Endothelial cell of umbilical vein (primary cell): ENCODE data around the gene CAPNS1. TPM values are rescaled to one million over a fixed set of nuclear protein-coding genes. Genes with fewer than 3 reads are reported as not detected.

Experiments
- BruUV-seq: library from RNA; stranded (reverse); fragments of 400-500 nt; replicated peaks from 2 replicates; lab custom pipeline; 2021; lab: Mats Ljungman, UMichigan
- CTCF ChIA-PET: fragments of 300-600, 350-600 bp; sonication (Branson Sonifier 250); formaldehyde crosslinking; loops from one replicate; lab custom pipeline; 2021; ENCODE audit warnings: antibody characterized with exemption, inconsistent platforms; lab: Charles Lee
- POLR2A ChIA-PET: fragments of 300-600, 350-600 bp; sonication (Branson Sonifier 250); formaldehyde crosslinking; loops from one replicate; lab custom pipeline; 2021; ENCODE audit warnings: antibody characterized with exemption, inconsistent platforms; lab: Charles Lee
- DNase-seq: peaks from one replicate; pipeline ENCODE4 v3.0.0-alpha.2; 2011; ENCODE audit warnings: low read depth, low spot score
- FAIRE-seq: peaks from 2 replicates; lab custom pipeline; 2011; peaks lifted over from hg19 to GRCh38; lab: Jason Lieb, UNC
- H2AFZ ChIP-seq: 2 replicates; pipeline ENCODE4 v1.6.0; 2012; ENCODE audit warnings: low read depth, low read length, control low read depth, inconsistent platforms
- H3K27ac ChIP-seq: 2 replicates; pipeline ENCODE4 v1.5.1; 2011; ENCODE audit warnings: low read depth, mild to moderate bottlenecking, control low read depth, low read length, moderate library complexity; ENCODE audit not compliant: insufficient read depth
- H3K27me3 ChIP-seq, 2 experiments: 2 replicates each; pipeline versions ENCODE4 v1.6.0 to v1.6.1; 2011; ENCODE audit warnings: low read length in 2 of 2, mixed read lengths in 1 of 2; ENCODE audit not compliant: control insufficient read depth in 2 of 2, insufficient read depth in 2 of 2
- H3K36me3 ChIP-seq, 2 experiments: 2 replicates in 1 of 2; 3 replicates in 1 of 2; pipeline ENCODE4 v1.5.1; 2011; ENCODE audit warnings: low read length in 2 of 2, mild to moderate bottlenecking in 1 of 2, moderate library complexity in 1 of 2; ENCODE audit not compliant: control insufficient read depth in 2 of 2, insufficient read depth in 2 of 2; ENCODE audit errors: extremely low read depth in 1 of 2
- H3K4me1 ChIP-seq: 3 replicates; pipeline ENCODE4 v1.5.1; 2011; ENCODE audit warnings: mild to moderate bottlenecking, low read length; ENCODE audit not compliant: control insufficient read depth, insufficient read depth; ENCODE audit errors: extremely low read depth
- H3K4me2 ChIP-seq: 2 replicates; pipeline ENCODE4 v1.6.1; 2011; ENCODE audit warnings: low read length, control low read depth, mixed read lengths; ENCODE audit not compliant: insufficient read depth
- H3K4me3 ChIP-seq, 3 experiments: fragments of 200-600 bp in 1 of 3; sonication (generic), shearing (Covaris generic) in 1 of 3; replicated peaks in 1 of 3; 2 replicates each; pipeline ENCODE4 v1.5.1; 2011 to 2016; ENCODE audit warnings: control low read depth in 3 of 3, low read length in 3 of 3, mild to moderate bottlenecking in 2 of 3, inconsistent platforms in 1 of 3, low read depth in 1 of 3, moderate library complexity in 1 of 3; ENCODE audit not compliant: insufficient read depth in 1 of 3
- H3K79me2 ChIP-seq: 2 replicates; pipeline ENCODE4 v1.6.0; 2012; ENCODE audit warnings: low read length, inconsistent platforms; ENCODE audit not compliant: control insufficient read depth, insufficient read depth
- H3K9ac ChIP-seq: replicated peaks from 2 replicates; pipeline ENCODE3; 2011; ENCODE audit warnings: low read length, control low read depth; ENCODE audit not compliant: insufficient read depth; ENCODE audit errors: extremely low read depth
- H3K9me1 ChIP-seq: replicated peaks from 3 replicates; pipeline ENCODE4 v1.6.0; 2011; ENCODE audit warnings: mild to moderate bottlenecking, low read length; ENCODE audit not compliant: control insufficient read depth, insufficient read depth; ENCODE audit errors: extremely low read depth
- H3K9me3 ChIP-seq: replicated peaks from 2 replicates; pipeline ENCODE4 v1.5.1; 2012; ENCODE audit warnings: low read length, inconsistent platforms; ENCODE audit not compliant: control insufficient read depth, insufficient read depth
- H4K20me1 ChIP-seq: replicated peaks from 2 replicates; pipeline ENCODE3; 2011; ENCODE audit warnings: mild to moderate bottlenecking, low read length; ENCODE audit not compliant: control insufficient read depth, insufficient read depth; ENCODE audit errors: extremely low read depth
- EZH2 ChIP-seq: IDR thresholded peaks from 2 replicates; pipeline ENCODE4 v1.6.1; 2012; ENCODE audit warnings: borderline replicate concordance, low read depth, mild to moderate bottlenecking, moderate library complexity, low read length, inconsistent platforms; ENCODE audit not compliant: severe bottlenecking
- FOS ChIP-seq: IDR thresholded peaks from 2 replicates; pipeline ENCODE4 v1.6.1; 2011; ENCODE audit warnings: mild to moderate bottlenecking, low read length, moderate library complexity, borderline replicate concordance; ENCODE audit not compliant: insufficient read depth
- GATA2 ChIP-seq: IDR thresholded peaks from 2 replicates; pipeline ENCODE4 v1.7.0; 2011; ENCODE audit warnings: low read depth, mild to moderate bottlenecking, moderate library complexity, mixed read lengths, low read length; ENCODE audit not compliant: insufficient read length, insufficient read depth
- JUN ChIP-seq: IDR thresholded peaks from 2 replicates; pipeline ENCODE4 v1.6.1; 2011; ENCODE audit warnings: borderline replicate concordance, low read depth; ENCODE audit not compliant: insufficient read length, insufficient read depth
- MYC ChIP-seq: IDR thresholded peaks from one replicate; pipeline ENCODE4 v1.6.1; 2011; ENCODE audit warnings: mild to moderate bottlenecking, low read depth, low read length
- POLR2A ChIP-seq: IDR thresholded peaks from 2 replicates; pipeline ENCODE4 v1.6.1; 2012; ENCODE audit warnings: low read depth, mild to moderate bottlenecking, control low read depth, low read length
- POLR2AphosphoS5 ChIP-seq: IDR thresholded peaks from 2 replicates; pipeline ENCODE4 v1.6.1; 2012; ENCODE audit warnings: low read depth, mild to moderate bottlenecking, control low read depth, low read length, moderate library complexity; ENCODE audit not compliant: insufficient read depth
- dilution Hi-C: fragments of 300-500 bp; cut with MboI; formaldehyde crosslinking; loops from one replicate; pipeline ENCODE4 v1.15.0; 2019; ENCODE audit warnings: low sequenced_read_pairs; ENCODE audit not compliant: extremely low pct_ligation_motif_present
- intact Hi-C: fragments of 100-400 bp; cut with micrococcal nuclease; formaldehyde crosslinking; loops from one replicate; pipeline ENCODE4 v1.10.0; 2022
- polyA plus RNA-seq, 4 experiments: library from polyadenylated mRNA; depleted of rRNA in 3 of 4; stranded (reverse) in 3 of 4; unstranded in 1 of 4; fragments of >200 nt; gene quantifications; 2 replicates each; pipeline versions ENCODE4 v1.2.1 to v1.2.3, GENCODE V29; 2011 to 2012; ENCODE audit warnings: missing spikeins in 1 of 4
- total RNA-seq: library from RNA; stranded (reverse); gene quantifications from 2 replicates; pipeline ENCODE4 v1.2.3, GENCODE V29; 2021
- TF ChIP-seq, protein P1 (sequence below), 2 donors: IDR thresholded peaks; 1 replicate in 1 of 2; 2 replicates in 1 of 2; pipeline ENCODE4 v1.5.1; 2011; ENCODE audit warnings: low read length in 2 of 2, mild to moderate bottlenecking in 2 of 2, moderate library complexity in 2 of 2, control low read depth in 1 of 2, inconsistent platforms in 1 of 2, low read depth in 1 of 2; ENCODE audit not compliant: insufficient read depth in 1 of 2; ENCODE audit errors: extremely low read depth in 1 of 2
- TF ChIP-seq, protein P2 (sequence below): IDR thresholded peaks from 2 replicates; pipeline ENCODE4 v1.6.1; 2011; ENCODE audit not compliant: insufficient read depth, insufficient read length

The CAPNS1 gene
- total and polyA plus RNA-seq, 2 donors (not counting 3 experiments of a cell fraction or from before 2014, with no cell fraction given), result 777 to 1,095 TPM

DNA sequence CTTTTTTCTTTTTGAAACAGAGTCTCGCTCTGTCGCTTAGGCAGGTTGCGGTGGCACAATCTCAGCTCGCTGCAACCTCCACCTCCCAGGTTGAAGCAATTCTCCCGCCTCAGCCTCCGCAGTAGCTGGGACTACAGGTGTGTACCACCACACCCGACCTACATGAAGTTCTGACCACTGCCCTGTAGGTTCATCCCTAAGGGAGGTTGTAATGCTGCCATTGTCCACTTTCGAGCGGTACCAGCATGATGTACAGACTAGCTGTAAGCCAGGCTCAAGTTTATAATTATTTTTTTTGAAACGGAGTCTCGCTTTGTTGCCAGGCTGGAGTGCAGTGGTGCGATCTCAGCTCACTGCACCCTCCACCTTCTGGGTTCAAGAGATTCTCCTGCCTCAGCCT is 23.9 kb downstream of the CAPNS1 start:
- Histone ChIP-seq H2AFZ (no peak overlapping the region), H3K4me2 (no peak overlapping the region), H3K27me3 (no peaks in the 10 kb centered on the region), H3K27ac (no peak overlapping the region), H3K4me3 (no peak overlapping the region), H4K20me1 (no peaks in the 10 kb centered on the region), H3K36me3 (no peaks in the 10 kb centered on the region), H3K79me2 (no peaks in the 10 kb centered on the region), H3K9ac (no peak overlapping the region), H3K9me1 (no peaks in the 10 kb centered on the region), H3K4me1 (peaks cover under 1% of the 10 kb centered on the region), H3K9me3 (no peaks in the 10 kb centered on the region)
- BruUV-seq, result no TSS peak
- no peak for FAIRE-seq
- TF ChIP-seq POLR2AphosphoS5 (no peak), FOS (no peak), POLR2A (no peak), EZH2 (no peak), JUN (no peak), GATA2 (no peak), MYC (no peak)
- TF ChIP-seq, protein P1, sequence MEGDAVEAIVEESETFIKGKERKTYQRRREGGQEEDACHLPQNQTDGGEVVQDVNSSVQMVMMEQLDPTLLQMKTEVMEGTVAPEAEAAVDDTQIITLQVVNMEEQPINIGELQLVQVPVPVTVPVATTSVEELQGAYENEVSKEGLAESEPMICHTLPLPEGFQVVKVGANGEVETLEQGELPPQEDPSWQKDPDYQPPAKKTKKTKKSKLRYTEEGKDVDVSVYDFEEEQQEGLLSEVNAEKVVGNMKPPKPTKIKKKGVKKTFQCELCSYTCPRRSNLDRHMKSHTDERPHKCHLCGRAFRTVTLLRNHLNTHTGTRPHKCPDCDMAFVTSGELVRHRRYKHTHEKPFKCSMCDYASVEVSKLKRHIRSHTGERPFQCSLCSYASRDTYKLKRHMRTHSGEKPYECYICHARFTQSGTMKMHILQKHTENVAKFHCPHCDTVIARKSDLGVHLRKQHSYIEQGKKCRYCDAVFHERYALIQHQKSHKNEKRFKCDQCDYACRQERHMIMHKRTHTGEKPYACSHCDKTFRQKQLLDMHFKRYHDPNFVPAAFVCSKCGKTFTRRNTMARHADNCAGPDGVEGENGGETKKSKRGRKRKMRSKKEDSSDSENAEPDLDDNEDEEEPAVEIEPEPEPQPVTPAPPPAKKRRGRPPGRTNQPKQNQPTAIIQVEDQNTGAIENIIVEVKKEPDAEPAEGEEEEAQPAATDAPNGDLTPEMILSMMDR (IDR thresholded peaks at IDR 0.05; ENCODE audit: extremely low read depth in 1 of 2, insufficient read depth in 1 of 2, low read depth in 1 of 2, low read length in 2 of 2), result no peak
- TF ChIP-seq, protein P2, sequence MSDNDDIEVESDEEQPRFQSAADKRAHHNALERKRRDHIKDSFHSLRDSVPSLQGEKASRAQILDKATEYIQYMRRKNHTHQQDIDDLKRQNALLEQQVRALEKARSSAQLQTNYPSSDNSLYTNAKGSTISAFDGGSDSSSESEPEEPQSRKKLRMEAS, result no peak
- CTCF ChIA-PET, result interaction anchor here (1.2 kb wide), 1 partner anchor 11 kb away, joined by 3 read pairs; the partner anchor contains the start of gene COX7A1
- POLR2A ChIA-PET, result no interaction called here
- DNase-seq, result no peak
- intact Hi-C loops (no loop called here), dilution Hi-C loops (no loop called here)
